A549 (cell line): ENCODE measurements around the gene INPP5B. TPM values are rescaled to one million over a fixed set of nuclear protein-coding genes. Genes with fewer than 3 reads are reported as not detected.

Experiments
- ATAC-seq, 2 experiments: fragments of 200-7000 bp in 1 of 2; fragments of >200 bp in 1 of 2; cut with Nextera tagmentation in 1 of 2; cut with Tn5 transposase in 1 of 2; 3 replicates each; pipeline versions ENCODE4 v1.8.0 to v1.9.1; 2018 to 2020; ENCODE audit warnings: mild to moderate bottlenecking in 1 of 2, moderate library complexity in 1 of 2
- CTCF ChIA-PET: fragments of 300-600 bp; sonication (Branson Sonifier 250); formaldehyde crosslinking; extraction: SDS; loops from one replicate; lab custom pipeline; 2021; ENCODE audit warnings: antibody characterized with exemption, inconsistent platforms; lab: Yijun Ruan, JAX
- POLR2A ChIA-PET: fragments of 350-600 bp; formaldehyde crosslinking; extraction: SDS; loops from one replicate; lab custom pipeline; 2021; ENCODE audit warnings: antibody characterized with exemption, inconsistent platforms; lab: Yijun Ruan, JAX
- DNase-seq, 2 experiments: peaks; one replicate each; pipeline versions ENCODE4 v3.0.0 to v3.0.0-alpha.2; 2011 to 2016; ENCODE audit warnings: low read depth in 1 of 2, low spot score in 1 of 2
- FAIRE-seq: peaks from 2 replicates; lab custom pipeline; 2011; peaks lifted over from hg19 to GRCh38; lab: Jason Lieb, UNC
- H3K27ac ChIP-seq, 2 experiments: fragments of >200 bp; sonication (Bioruptor Twin); formaldehyde crosslinking; 3 replicates each; pipeline ENCODE4 v1.5.1; 2016 to 2017
- H3K4me1 ChIP-seq: fragments of >200 bp; sonication (Bioruptor Twin); formaldehyde crosslinking; 3 replicates; pipeline ENCODE4 v1.6.1; 2016
- H3K4me2 ChIP-seq: fragments of >200 bp; sonication (Bioruptor Twin); formaldehyde crosslinking; 3 replicates; pipeline ENCODE4 v1.6.1; 2016
- H3K4me3 ChIP-seq: fragments of >200 bp; sonication (Bioruptor Twin); formaldehyde crosslinking; 3 replicates; pipeline ENCODE4 v1.5.1; 2016
- H3K9me3 ChIP-seq: fragments of >200 bp; sonication (Bioruptor Twin); formaldehyde crosslinking; 3 replicates; pipeline ENCODE4 v1.6.1; 2016
- BHLHE40 ChIP-seq: IDR thresholded peaks from 2 replicates; pipeline ENCODE4 v1.6.1; 2012; ENCODE audit warnings: low read depth, low read length, inconsistent platforms
- CBX2 ChIP-seq: fragments of 200-600 bp; sonication (generic); IDR thresholded peaks from 2 replicates; pipeline ENCODE4 v1.6.1; 2016; ENCODE audit warnings: low read depth, mild to moderate bottlenecking, borderline replicate concordance
- CBX8 ChIP-seq: fragments of 200-600 bp; sonication (generic); IDR thresholded peaks from 2 replicates; pipeline ENCODE4 v1.6.1; 2016
- CEBPB ChIP-seq, 2 experiments: fragments of >200 bp in 1 of 2; sonication (Bioruptor Twin) in 1 of 2; formaldehyde crosslinking in 1 of 2; IDR thresholded peaks; 2 replicates each; pipeline ENCODE4 v1.6.1; 2012 to 2016
- CHD4 ChIP-seq: fragments of 200-600 bp; sonication (generic); IDR thresholded peaks from 2 replicates; pipeline ENCODE4 v1.6.1; 2016; ENCODE audit warnings: antibody characterized with exemption, mild to moderate bottlenecking, borderline replicate concordance
- CTCF ChIP-seq: fragments of >200 bp; sonication (Bioruptor Twin); formaldehyde crosslinking; IDR thresholded peaks from 3 replicates; pipeline ENCODE4 v1.5.1; 2016
- E2F6 ChIP-seq: IDR thresholded peaks from 2 replicates; pipeline ENCODE4 v1.6.1; 2012; ENCODE audit warnings: low read depth, borderline replicate concordance
- ELK1 ChIP-seq: fragments of 150-350 bp; IDR thresholded peaks from 2 replicates; pipeline ENCODE4 v1.6.1; 2014; ENCODE audit warnings: low read depth, mild to moderate bottlenecking, low read length
- EP300 ChIP-seq, 2 experiments: fragments of >200 bp; sonication (Bioruptor Twin); formaldehyde crosslinking; IDR thresholded peaks; 2 replicates in 1 of 2; 3 replicates in 1 of 2; pipeline ENCODE4 v1.6.1; 2016 to 2017
- ESRRA ChIP-seq: fragments of 150-350 bp; IDR thresholded peaks from 2 replicates; pipeline ENCODE4 v1.6.1; 2014; ENCODE audit warnings: mild to moderate bottlenecking, low read length, borderline replicate concordance
- FOSB ChIP-seq: fragments of 250-450 bp; sonication (Bioruptor Pico); IDR thresholded peaks from 2 replicates; pipeline ENCODE4 v1.5.0; 2020; ENCODE audit warnings: mild to moderate bottlenecking, moderate library complexity
- HMGXB4 ChIP-seq: fragments of 250-450 bp; sonication (Bioruptor Pico); IDR thresholded peaks from 2 replicates; pipeline ENCODE4 v1.5.0; 2021; ENCODE audit warnings: mild to moderate bottlenecking, moderate library complexity, borderline replicate concordance
- JUN ChIP-seq, 2 experiments: fragments of >200 bp; sonication (Bioruptor Twin); formaldehyde crosslinking; IDR thresholded peaks; 2 replicates in 1 of 2; 3 replicates in 1 of 2; pipeline ENCODE4 v1.6.1; 2016 to 2017
- JUNB ChIP-seq: fragments of >200 bp; sonication (Bioruptor Twin); formaldehyde crosslinking; IDR thresholded peaks from 2 replicates; pipeline ENCODE4 v1.6.1; 2016
- KDM1A ChIP-seq: fragments of 200-600 bp; sonication (generic); IDR thresholded peaks from 2 replicates; pipeline ENCODE4 v1.6.1; 2016; ENCODE audit warnings: low read depth, mild to moderate bottlenecking
- MAX ChIP-seq: IDR thresholded peaks from 2 replicates; pipeline ENCODE4 v1.6.1; 2012
- MAZ ChIP-seq: fragments of 150-350 bp; IDR thresholded peaks from 2 replicates; pipeline ENCODE4 v1.6.1; 2014; ENCODE audit warnings: antibody characterized with exemption, low read depth, low read length, borderline replicate concordance
- MYC ChIP-seq: IDR thresholded peaks from 2 replicates; pipeline ENCODE4 v1.6.1; 2012; ENCODE audit warnings: mild to moderate bottlenecking, inconsistent platforms, low read length, improper control_type of control experiment, borderline replicate concordance
- RAD21 ChIP-seq, 2 experiments: fragments of >200 bp in 1 of 2; sonication (Bioruptor Twin) in 1 of 2; formaldehyde crosslinking in 1 of 2; IDR thresholded peaks in 1 of 2; conservative IDR thresholded peaks in 1 of 2; 2 replicates in 1 of 2; 3 replicates in 1 of 2; pipeline ENCODE4 v1.6.1; 2012 to 2018; ENCODE audit warnings: inconsistent platforms in 1 of 2
- TFCP2L1 ChIP-seq: fragments of 250-450 bp; sonication (Bioruptor Pico); IDR thresholded peaks from 2 replicates; pipeline ENCODE4 v1.5.0; 2021; ENCODE audit warnings: mild to moderate bottlenecking
- ZNF302 ChIP-seq: fragments of 250-450 bp; sonication (Bioruptor Pico); IDR thresholded peaks from 2 replicates; pipeline ENCODE4 v1.9.0; 2021; ENCODE audit warnings: inconsistent platforms, mild to moderate bottlenecking, moderate library complexity
- WGBS: methylation state at CpG from one replicate; pipeline ENCODE4 v1.1.6; 2017; ENCODE audit errors: missing lambda C conversion rate; 5-methylcytosine and 5-hydroxymethylcytosine counted together
- polyA plus RNA-seq, 4 experiments: library from polyadenylated mRNA; depleted of rRNA in 3 of 4; stranded (reverse); fragments of >200 nt; fragmentation: RNase III in 1 of 4; extraction: RNeasy Plus Mini Kit Qiagen cat#74134 plus additional on column Dnase treatment in 1 of 4; gene quantifications; 2 replicates in 3 of 4; 3 replicates in 1 of 4; pipeline ENCODE4 v1.2.3, GENCODE V29; 2011 to 2017

INPP5B gene
- polyA plus RNA-seq, 2 of the 4 experiments (the other 2 are of a cell fraction) = 4.9 to 11.1 TPM

GRCh38 chr1:37892151-37893047 is 54.5 kb downstream of the INPP5B start:
- ChIA-PET CTCF (interaction anchor here (0.7 to 1.2 kb wide), 5 partner anchors 12 to 126 kb away, joined by 3 to 4 read pairs (median 3); no protein-coding TSS in a partner anchor), POLR2A (no interaction called here)
- Histone ChIP-seq H3K9me3 (no peaks in the 10 kb centered on the region), H3K4me1 (0 out of 3 replicates have a peak, but pooled peaks cover 3% of the 10 kb centered on the region), H3K4me3 (no peak overlapping the region), H3K4me2 (no peak overlapping the region), H3K27ac (no peak overlapping the region)
- 92% methylated on average over 5 of the region's 5 CpGs for WGBS
- FAIRE-seq (no peak), ATAC-seq (no peak), DNase-seq (no peak)
- TF ChIP-seq MAZ = no peak
- no peak for TF ChIP-seq BHLHE40
- no peak for TF ChIP-seq JUN (IDR thresholded peaks at IDR 0.05)
- TF ChIP-seq HMGXB4 (CRISPR knock-in tag) = no peak
- TF ChIP-seq MYC = no peak
- no peak for TF ChIP-seq FOSB (CRISPR knock-in tag)
- TF ChIP-seq CBX2 = no peak
- no peak for TF ChIP-seq CTCF
- TF ChIP-seq ELK1 = no peak
- no peak for TF ChIP-seq E2F6
- no peak for TF ChIP-seq EP300 (IDR thresholded peaks at IDR 0.05)
- no peak for TF ChIP-seq ESRRA
- TF ChIP-seq MAX = no peak
- TF ChIP-seq JUNB = no peak
- TF ChIP-seq CBX8 = no peak

- POLR2A ChIA-PET = no interaction called here
- no peak for FAIRE-seq
- TF ChIP-seq RAD21 (conservative IDR thresholded peaks at IDR 0.05 in 1 of 2, IDR thresholded peaks at IDR 0.05 in 1 of 2) = peak; percentile 50 to 58; a peak in 4 of 5 replicates
- TF ChIP-seq CEBPB (IDR thresholded peaks at IDR 0.05) = no peak
- TF ChIP-seq CHD4 = no peak
- TF ChIP-seq KDM1A = no peak
- no peak for TF ChIP-seq CBX8
- no peak for TF ChIP-seq ZNF302
- no peak for TF ChIP-seq TFCP2L1
- peak; percentile 50 for TF ChIP-seq CTCF
Observed at GRCh38 chr1:37890378-37891014, 56.4 kb downstream of the INPP5B start.

More at GRCh38 chr1:37890378-37891014, 56.4 kb downstream of the INPP5B start:
- H3K4me2 ChIP-seq = no peak overlapping the region
- WGBS = 36% methylated on average over 4 of the region's 4 CpGs
- no peak overlapping the region for H3K27ac ChIP-seq
- ATAC-seq = peak in 1 of 2 experiments; percentile 65; a peak in 2 of 6 replicates
- no peaks in the 10 kb centered on the region for H3K9me3 ChIP-seq
- H3K4me3 ChIP-seq = no peak overlapping the region
- CTCF ChIA-PET = interaction anchor here (0.6 to 1.3 kb wide), 3 partner anchors 96 to 1034 kb away, joined by 3 read pairs; no protein-coding TSS in a partner anchor
- peak; percentile 14 to 43 for DNase-seq
- 0 out of 3 replicates have a peak, but pooled peaks cover 3% of the 10 kb centered on the region for H3K4me1 ChIP-seq
